ENCODE measurements around the gene TOR4A.

TOR4A gene

GRCh38 chr9:137277329-137278041 lies at the start of gene TOR4A:
TSS of gene TOR4A (plus strand) at chr9:137277726. CDS start at chr9:137278690, 964 bp downstream.
- DNase-seq (ENCODE audit: low read depth) = no peak

GRCh38 chr9:137227853-137228505 lies 49.5 kb upstream of the TOR4A start:
- DNase-seq (ENCODE audit: low read depth) = no peak

- DNase-seq (ENCODE audit: low read depth) = no peak
Observed at GRCh38 chr9:137228506-137228967, 49.0 kb upstream of the TOR4A start.

- no peak for DNase-seq (ENCODE audit: low read depth)
Observed at GRCh38 chr9:137228968-137229896, 48.3 kb upstream of the TOR4A start.

- no peak for DNase-seq (ENCODE audit: low read depth)
Observed at GRCh38 chr9:137229903-137230704, 47.4 kb upstream of the TOR4A start.

GRCh38 chr9:137230705-137231371 lies 46.7 kb upstream of the TOR4A start, which contains the start of gene SLC34A3:
TSS of gene SLC34A3 (plus strand) at chr9:137230901. CDS start at chr9:137231703, 802 bp downstream.
- DNase-seq (ENCODE audit: low read depth) = no peak

GRCh38 chr9:137231372-137232039 lies 46.0 kb upstream of the TOR4A start:
- no peak for DNase-seq (ENCODE audit: low read depth)

- no peak for DNase-seq (ENCODE audit: low read depth)
Observed at GRCh38 chr9:137232101-137232500, 45.4 kb upstream of the TOR4A start.

- DNase-seq (ENCODE audit: low read depth) = no peak
Observed at GRCh38 chr9:137232510-137232909, 45.0 kb upstream of the TOR4A start.

GRCh38 chr9:137233143-137233980 lies 44.2 kb upstream of the TOR4A start:
- DNase-seq (ENCODE audit: low read depth) = no peak

GRCh38 chr9:137234055-137234697 lies 43.4 kb upstream of the TOR4A start:
- DNase-seq (ENCODE audit: low read depth) = no peak

GRCh38 chr9:137234758-137235423 lies 42.6 kb upstream of the TOR4A start:
- no peak for DNase-seq (ENCODE audit: low read depth)

- no peak for DNase-seq (ENCODE audit: low read depth)
Observed at GRCh38 chr9:137235424-137236237, 41.9 kb upstream of the TOR4A start.

- DNase-seq (ENCODE audit: low read depth) = peak; percentile 79
Observed at GRCh38 chr9:137236238-137236935, 41.1 kb upstream of the TOR4A start.

- DNase-seq (ENCODE audit: low read depth) = no peak
Observed at GRCh38 chr9:137236936-137237421, 40.5 kb upstream of the TOR4A start.
